ENCODE measurements around the gene CCNB3. TPM values are rescaled to one million over a fixed set of nuclear protein-coding genes. Genes with fewer than 3 reads are reported as not detected.
"Not testable (repeated sequence)": the region's sequence is repeated elsewhere in the genome, so short reads cannot be mapped to it uniquely, and the experiment has no call there.

Gene CCNB3
- total RNA-seq, 3 donors from 2014 or later = 0.33 to 1.3 (median 0.59) TPM

- no peak for DNase-seq (ENCODE audit: low spot score in 2 of 2)
- Histone ChIP-seq H3K36me3 (no peaks in the 10 kb centered on the region), H3K4me1 (no peaks in the 10 kb centered on the region), H3K4me3 (no peak overlapping the region), H3K27ac (no peak overlapping the region), H3K27me3 (peaks cover 0 to 8% of the 10 kb centered on the region in 2 donors), H3K9me3 (no peaks in the 10 kb centered on the region)
- intact Hi-C loops (cut with DNase I; ENCODE audit: low total_unique reads) = no loop called here
- TF ChIP-seq CTCF (IDR thresholded peaks at IDR 0.05) = no peak
Observed at GRCh38 chrX:50206753-50207152, 2.2 kb downstream of the CCNB3 start.

- DNase-seq (ENCODE audit: low spot score in 2 of 2) = no peak
- no peaks in the 10 kb centered on the region for H3K36me3 ChIP-seq
- no peak overlapping the region for H3K27ac ChIP-seq
- peaks cover 0 to 4% of the 10 kb centered on the region in 2 donors for H3K27me3 ChIP-seq
- H3K9me3 ChIP-seq = no peaks in the 10 kb centered on the region
- TF ChIP-seq POLR2AphosphoS5 (IDR thresholded peaks at IDR 0.05) (no peak), CTCF (IDR thresholded peaks at IDR 0.05) (no peak), POLR2A (IDR thresholded peaks at IDR 0.05) (no peak)
- intact Hi-C loops (cut with DNase I; ENCODE audit: low total_unique reads) = no loop called here
- no peaks in the 10 kb centered on the region for H3K4me1 ChIP-seq
- no peak overlapping the region for H3K4me3 ChIP-seq
Observed at GRCh38 chrX:50211510-50211909, 6.9 kb downstream of the CCNB3 start.

- TF ChIP-seq POLR2AphosphoS5 (IDR thresholded peaks at IDR 0.05) (no peak), POLR2A (IDR thresholded peaks at IDR 0.05) (no peak), CTCF (IDR thresholded peaks at IDR 0.05) (no peak)
- H3K9me3 ChIP-seq = no peaks in the 10 kb centered on the region
- peaks cover 0 to 27% of the 10 kb centered on the region in 2 donors for H3K27me3 ChIP-seq
- H3K4me3 ChIP-seq = no peak overlapping the region
- intact Hi-C loops (cut with DNase I; ENCODE audit: low total_unique reads) = no loop called here
- H3K27ac ChIP-seq = no peak overlapping the region
- no peaks in the 10 kb centered on the region for H3K36me3 ChIP-seq
- H3K4me1 ChIP-seq = no peaks in the 10 kb centered on the region
- no peak for DNase-seq (ENCODE audit: low spot score in 2 of 2)
Observed at GRCh38 chrX:50281253-50281652, 76.7 kb downstream of the CCNB3 start.

- no peak for TF ChIP-seq POLR2A (IDR thresholded peaks at IDR 0.05)
- H3K4me3 ChIP-seq = no peak overlapping the region
- H3K4me1 ChIP-seq = no peaks in the 10 kb centered on the region
- peaks cover 0 to 26% of the 10 kb centered on the region in 2 donors for H3K27me3 ChIP-seq
- H3K27ac ChIP-seq = no peak overlapping the region
- no peaks in the 10 kb centered on the region for H3K36me3 ChIP-seq
- intact Hi-C loops (cut with DNase I; ENCODE audit: low total_unique reads) = no loop called here
- DNase-seq (ENCODE audit: low spot score in 2 of 2) = no peak
- peaks cover 9 to 25% of the 10 kb centered on the region in 2 donors for H3K9me3 ChIP-seq
Observed at GRCh38 chrX:50327235-50327634, 122.7 kb downstream of the CCNB3 start.

- H3K4me1 ChIP-seq; DNase-seq (ENCODE audit: low spot score in 2 of 2): not testable (repeated sequence)
Observed at GRCh38 chrX:50332668-50333067, 128.1 kb downstream of the CCNB3 start.

GRCh38 chrX:50333308-50333707 is 128.7 kb downstream of the CCNB3 start:
- DNase-seq (ENCODE audit: low spot score in 2 of 2) = no peak
- TF ChIP-seq POLR2AphosphoS5 (IDR thresholded peaks at IDR 0.05) (no peak), CTCF (IDR thresholded peaks at IDR 0.05) (no peak), POLR2A (IDR thresholded peaks at IDR 0.05) (no peak)
- Histone ChIP-seq H3K9me3 (peaks cover 9 to 23% of the 10 kb centered on the region in 2 donors), H3K27me3 (peaks cover 0 to 27% of the 10 kb centered on the region in 2 donors), H3K27ac (no peak overlapping the region), H3K4me3 (no peak overlapping the region), H3K4me1 (no peaks in the 10 kb centered on the region), H3K36me3 (no peaks in the 10 kb centered on the region)
- intact Hi-C loops (cut with DNase I; ENCODE audit: low total_unique reads) = no loop called here

More at GRCh38 chrX:50332668-50333067, 128.1 kb downstream of the CCNB3 start:
- H3K9me3 ChIP-seq = peaks cover 9 to 30% of the 10 kb centered on the region in 2 donors
- H3K27me3 ChIP-seq = peaks cover 0 to 33% of the 10 kb centered on the region in 2 donors
- H3K27ac ChIP-seq; H3K36me3 ChIP-seq; H3K4me3 ChIP-seq; intact Hi-C loops (cut with DNase I; ENCODE audit: low total_unique reads): not testable (repeated sequence)

Measured in breast epithelium (tissue), 4 donors.